GM21529 (cell line): ENCODE results near the gene DDR1.

Experiments used
- ATAC-seq: cut with Tn5 transposase; IDR thresholded peaks from one replicate; pipeline ENCODE4 v1.9.1; 2021; ENCODE audit not compliant: unreplicated experiment

DDR1 gene

DNA sequence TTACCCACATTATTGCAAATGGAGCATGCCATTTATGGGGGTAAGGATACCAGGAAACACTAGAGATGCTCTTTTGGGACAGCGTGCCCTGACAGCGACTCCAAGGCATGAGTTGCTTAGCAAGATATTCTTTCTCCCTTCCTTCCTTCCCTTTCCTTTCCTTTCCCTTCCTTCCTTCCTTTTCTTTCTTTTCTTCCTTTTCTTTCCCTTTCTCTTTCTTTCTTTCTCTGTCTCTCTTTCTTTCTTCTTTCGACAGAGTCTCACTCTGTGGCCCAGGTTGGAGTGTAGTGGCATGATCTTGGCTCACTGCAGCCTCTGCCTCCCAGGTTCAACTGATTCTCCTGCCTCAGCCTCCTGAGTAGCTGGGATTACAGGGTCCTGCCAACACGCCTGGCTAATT, 59.7 kb downstream of the DDR1 start:
- no peak for ATAC-seq

DNA sequence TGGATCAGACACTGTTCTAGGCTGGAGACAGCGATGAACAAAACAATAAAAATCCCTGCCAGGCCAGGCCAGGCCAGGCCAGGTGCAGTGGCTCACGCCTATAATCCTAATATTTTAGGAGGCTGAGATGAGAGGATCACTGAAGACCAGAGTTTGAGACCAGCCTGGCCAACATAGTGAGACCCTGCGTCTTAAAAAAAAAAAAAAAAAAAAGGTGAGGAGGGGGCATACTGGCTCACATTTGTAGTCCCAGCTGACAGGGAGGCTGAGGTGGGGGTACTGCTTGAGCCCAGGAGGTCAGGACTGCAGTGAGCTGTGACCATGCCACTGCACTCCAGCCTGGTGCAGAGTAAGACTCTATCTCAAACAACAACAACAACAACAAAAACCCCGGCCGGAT, 61.0 kb downstream of the DDR1 start:
- no peak for ATAC-seq

DNA sequence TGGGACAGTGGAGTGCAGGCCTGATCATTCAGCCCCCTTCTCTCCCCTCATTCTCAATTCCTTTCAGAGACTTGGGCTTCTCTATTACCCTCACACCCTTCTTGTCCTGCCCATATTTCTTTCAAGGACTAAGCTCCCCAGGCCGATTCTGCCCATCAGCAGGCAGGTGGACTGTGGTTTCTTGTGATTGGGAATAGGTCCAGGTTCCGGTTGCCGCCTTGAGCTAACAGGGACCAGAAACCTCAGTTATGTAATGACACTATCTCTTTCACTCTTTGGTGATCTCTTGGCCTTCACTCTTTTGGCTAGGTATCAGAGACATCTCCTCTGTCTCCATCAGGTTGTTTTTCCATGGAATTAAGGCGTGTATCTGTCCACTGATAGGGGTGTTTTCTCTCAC, 62.9 kb downstream of the DDR1 start:
- ATAC-seq = no peak

DNA sequence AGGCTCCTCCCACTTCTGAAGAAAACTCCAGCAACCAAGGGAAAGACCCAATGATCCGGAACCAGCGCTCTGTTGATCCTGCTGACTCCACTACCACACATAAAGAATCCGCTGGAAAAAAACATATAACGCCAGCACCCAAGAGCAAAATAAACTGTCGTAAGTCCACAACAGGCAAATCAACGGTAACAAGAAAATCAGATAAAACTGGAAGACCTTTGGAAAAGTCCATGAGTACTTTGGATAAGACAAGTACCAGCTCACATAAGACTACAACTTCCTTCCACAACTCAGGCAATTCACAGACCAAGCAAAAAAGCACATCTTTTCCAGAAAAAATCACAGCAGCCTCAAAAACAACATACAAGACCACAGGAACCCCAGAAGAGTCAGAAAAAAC, 64.5 kb downstream of the DDR1 start:
- ATAC-seq = no peak
